SK-MEL-5 (cell line): ENCODE results near the gene MIDN. TPM values are rescaled to one million over a fixed set of nuclear protein-coding genes. Genes with fewer than 3 reads are reported as not detected.

ENCODE experiments used
- DNase-seq: peaks from one replicate; pipeline ENCODE4 v3.0.0-alpha.2; 2016; ENCODE audit warnings: low read depth, low spot score
- in situ Hi-C: cut with HindIII; loops from 2 replicates; pipeline ENCODE4 v1.10.0; 2016; ENCODE audit warnings: low sequenced_read_pairs, high pct_unique_total_duplicates, low pct_unique_long_range_greater_than_20kb
- total RNA-seq: library from RNA; depleted of rRNA; stranded (reverse); fragments of >200 nt; shearing (Covaris generic); gene quantifications from 2 replicates; pipeline ENCODE4 v1.2.3, GENCODE V29; 2014; rRNA removed

MIDN gene
- total RNA-seq, 1 experiment from 2014 or later = 4.6 TPM

DNA sequence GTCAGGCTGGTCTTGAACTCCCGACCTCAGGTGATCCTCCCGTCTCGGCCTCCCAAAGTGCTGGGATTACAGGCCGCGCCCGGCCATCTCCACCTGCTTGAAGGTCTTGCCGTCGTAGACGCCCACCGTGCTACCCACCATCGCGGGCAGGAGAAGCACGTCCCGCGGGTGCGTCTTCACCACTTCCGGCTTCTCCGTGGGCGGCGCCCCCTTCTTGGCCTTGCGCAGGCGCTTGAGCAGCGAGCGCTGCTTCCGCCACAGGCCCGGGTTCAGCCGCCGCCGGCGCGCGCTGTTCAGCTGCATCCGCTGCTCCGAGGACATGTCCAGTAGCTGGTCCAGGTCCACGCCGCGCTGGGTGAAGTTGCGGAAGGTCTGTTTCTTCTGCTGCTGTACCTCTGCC is 58.9 kb downstream of the MIDN start:
- in situ Hi-C loops = no loop called here
- no peak for DNase-seq

DNA sequence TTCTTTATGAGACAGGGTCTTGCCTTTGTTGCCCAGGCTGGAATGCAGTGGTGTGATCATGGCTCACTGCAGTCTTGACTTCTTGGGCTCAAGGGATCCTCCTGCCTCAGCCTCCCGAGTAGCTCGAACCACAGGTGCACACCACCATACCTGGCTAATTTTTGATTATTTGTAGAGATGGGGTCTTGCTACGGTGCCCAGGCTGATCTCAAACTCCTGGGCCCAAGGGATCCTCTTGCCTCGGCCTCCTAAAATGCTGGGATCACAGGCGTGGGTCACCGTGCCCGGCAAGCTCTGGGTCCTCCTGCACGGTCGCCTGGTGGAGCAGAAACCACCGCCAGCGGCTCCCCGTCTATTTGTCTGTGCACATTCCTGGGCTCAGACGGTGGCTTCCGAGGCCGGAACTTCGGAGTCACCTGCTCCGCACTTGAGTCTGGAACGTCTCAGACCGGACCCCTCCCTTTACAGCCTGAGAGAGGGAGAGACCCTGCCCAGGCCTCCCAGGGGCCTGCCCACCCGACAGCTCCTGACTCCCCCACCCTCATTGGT is 59.4 kb downstream of the MIDN start:
- in situ Hi-C loops = no loop called here
- no peak for DNase-seq

DNA sequence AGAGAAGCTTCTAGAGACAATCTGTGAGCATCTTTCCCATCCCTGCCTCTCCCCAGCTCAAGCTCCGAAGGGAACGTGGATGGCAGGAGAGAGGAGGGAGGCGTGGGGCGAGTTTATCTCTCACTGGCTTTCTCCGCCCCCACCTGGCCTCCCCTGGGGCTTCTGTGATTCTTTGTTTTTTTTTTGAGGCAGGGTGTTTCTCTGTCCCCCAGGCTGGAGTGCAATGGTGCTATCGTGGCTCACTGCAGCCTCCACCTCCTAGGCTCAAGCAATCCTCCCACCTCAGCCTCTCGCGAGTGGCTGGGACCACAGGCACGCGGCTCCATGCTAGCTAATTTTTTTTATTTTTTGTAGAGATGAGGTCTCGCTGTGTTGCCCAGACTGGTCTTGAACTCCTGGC is 60.3 kb downstream of the MIDN start:
- in situ Hi-C loops = no loop called here
- DNase-seq = no peak

Other genes with a start within 250 kb of the MIDN start
- gene GRIN3B, start 248.2 kb upstream of the MIDN start, total RNA-seq = 0.03 TPM in 1 of 2 replicates, not detected in the other
- gene TMEM259, start 227.5 kb upstream of the MIDN start, total RNA-seq = 44.8 and 51.8 TPM in 2 replicates
- not detected in 2 replicates for gene RNU6-2, start 227.1 kb upstream of the MIDN start, total RNA-seq
- gene CNN2, start 222.0 kb upstream of the MIDN start, total RNA-seq = 11.7 and 12.1 TPM in 2 replicates
- gene ABCA7, start 208.5 kb upstream of the MIDN start, total RNA-seq = 2.3 and 3.3 TPM in 2 replicates
- 3.3 and 4.9 TPM in 2 replicates for gene ARHGAP45, start 181.4 kb upstream of the MIDN start, total RNA-seq
- gene POLR2E, start 153.2 kb upstream of the MIDN start, total RNA-seq = 132 and 150 TPM in 2 replicates
- 252 and 258 TPM in 2 replicates for gene GPX4, start 144.6 kb upstream of the MIDN start, total RNA-seq
- 18.8 and 21.1 TPM in 2 replicates for gene SBNO2, start 74.3 kb upstream of the MIDN start, total RNA-seq
- gene STK11, start 42.8 kb upstream of the MIDN start, total RNA-seq = 44.2 and 47.8 TPM in 2 replicates
- gene CBARP, start 10.6 kb upstream of the MIDN start, total RNA-seq = 2.3 and 3.7 TPM in 2 replicates
- gene ATP5F1D, start 6.8 kb upstream of the MIDN start, total RNA-seq = 30.3 and 36.6 TPM in 2 replicates
- gene CIRBP, start 20.7 kb downstream of the MIDN start, total RNA-seq = 93.9 and 95.0 TPM in 2 replicates
- 81.1 and 89.7 TPM in 2 replicates for gene FAM174C, start 26.9 kb downstream of the MIDN start, total RNA-seq
- gene EFNA2, start 37.3 kb downstream of the MIDN start, total RNA-seq = 0.37 and 1.5 TPM in 2 replicates
- gene NDUFS7, start 135.3 kb downstream of the MIDN start, total RNA-seq = 44.2 and 59.3 TPM in 2 replicates
- 16.4 and 21.6 TPM in 2 replicates for gene GAMT, start 153.0 kb downstream of the MIDN start, total RNA-seq
- 65.5 and 71.7 TPM in 2 replicates for gene DAZAP1, start 159.0 kb downstream of the MIDN start, total RNA-seq
- gene RPS15, start 189.8 kb downstream of the MIDN start, total RNA-seq = 1,300 and 1,363 TPM in 2 replicates
- gene APC2, start 201.5 kb downstream of the MIDN start, total RNA-seq = 1.8 and 2.0 TPM in 2 replicates
- gene C19orf25, start 230.6 kb downstream of the MIDN start, total RNA-seq = 18.6 and 20.0 TPM in 2 replicates
- 1.9 TPM in 2 replicates for gene PCSK4, start 241.8 kb downstream of the MIDN start, total RNA-seq
- gene REEP6, start 242.6 kb downstream of the MIDN start, total RNA-seq = 3.2 and 4.5 TPM in 2 replicates